ENCODE results near the gene CCNDBP1.

GRCh38 chr15:43207024-43207423 is 21.8 kb downstream of the CCNDBP1 start:
- TF ChIP-seq CTCF (IDR thresholded peaks at IDR 0.05; ENCODE audit: insufficient read depth, low read length) (no peak), GABPA (IDR thresholded peaks at IDR 0.05; ENCODE audit: low read depth) (no peak)

All from HL-60 (cell line).